Measurements from ENCODE around the gene TIPARP. TPM values are rescaled to one million over a fixed set of nuclear protein-coding genes. Genes with fewer than 3 reads are reported as not detected.
"Not testable (repeated sequence)": the region's sequence is repeated elsewhere in the genome, so short reads cannot be mapped to it uniquely, and the experiment has no call there.

TIPARP gene
- total and polyA plus RNA-seq, 2 of the 13 experiments (the other 11 are each of a cell fraction or from before 2014, with no cell fraction given) = 7.3 to 19.7 TPM

DNA sequence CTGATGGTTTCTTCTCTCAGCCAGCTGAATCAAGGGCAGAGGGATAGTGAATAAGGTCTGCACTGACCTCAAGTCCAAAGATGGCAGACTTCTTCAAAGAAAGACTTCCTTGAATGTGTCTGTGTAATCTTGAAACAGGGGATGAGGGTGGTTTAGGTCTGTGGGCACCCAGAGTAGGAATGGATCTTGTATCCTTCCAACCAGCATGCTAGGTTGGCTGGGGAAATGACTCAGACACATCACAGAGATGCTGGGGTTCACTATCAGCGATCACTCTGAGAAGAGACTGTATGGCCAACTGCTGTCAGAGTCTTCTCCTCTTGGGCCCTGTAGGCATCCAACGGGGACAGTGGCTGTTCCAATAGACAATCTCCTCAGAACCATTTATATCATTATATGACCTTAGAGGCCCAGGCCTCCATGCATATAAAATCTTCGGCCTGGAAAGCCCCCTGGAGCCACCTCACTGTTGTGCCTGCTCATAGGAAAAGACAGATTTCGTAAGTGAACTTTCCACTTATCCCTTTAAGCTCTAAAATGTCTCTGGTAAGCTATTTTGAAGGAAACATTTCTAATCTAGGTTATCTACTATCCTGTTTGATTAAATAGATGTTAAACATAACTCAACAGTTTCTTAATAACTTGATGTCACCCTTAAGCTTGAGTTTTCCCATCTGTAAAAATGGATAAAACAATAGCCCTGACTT, 58.5 kb downstream of the TIPARP start (continued):
- TF ChIP-seq, protein P1, sequence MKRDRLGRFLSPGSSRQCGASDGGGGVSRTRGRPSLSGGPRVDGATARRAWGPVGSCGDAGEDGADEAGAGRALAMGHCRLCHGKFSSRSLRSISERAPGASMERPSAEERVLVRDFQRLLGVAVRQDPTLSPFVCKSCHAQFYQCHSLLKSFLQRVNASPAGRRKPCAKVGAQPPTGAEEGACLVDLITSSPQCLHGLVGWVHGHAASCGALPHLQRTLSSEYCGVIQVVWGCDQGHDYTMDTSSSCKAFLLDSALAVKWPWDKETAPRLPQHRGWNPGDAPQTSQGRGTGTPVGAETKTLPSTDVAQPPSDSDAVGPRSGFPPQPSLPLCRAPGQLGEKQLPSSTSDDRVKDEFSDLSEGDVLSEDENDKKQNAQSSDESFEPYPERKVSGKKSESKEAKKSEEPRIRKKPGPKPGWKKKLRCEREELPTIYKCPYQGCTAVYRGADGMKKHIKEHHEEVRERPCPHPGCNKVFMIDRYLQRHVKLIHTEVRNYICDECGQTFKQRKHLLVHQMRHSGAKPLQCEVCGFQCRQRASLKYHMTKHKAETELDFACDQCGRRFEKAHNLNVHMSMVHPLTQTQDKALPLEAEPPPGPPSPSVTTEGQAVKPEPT (CRISPR knock-in tag; IDR thresholded peaks at IDR 0.05; ENCODE audit: low read depth) = no peak
- TF ChIP-seq CBX1 (IDR thresholded peaks at IDR 0.05; ENCODE audit: low read depth) (no peak), ZNF33A (CRISPR knock-in tag; IDR thresholded peaks at IDR 0.05; ENCODE audit: borderline replicate concordance) (no peak), TEAD2 (CRISPR knock-in tag; IDR thresholded peaks at IDR 0.05) (no peak), U2AF2 (IDR thresholded peaks at IDR 0.05; ENCODE audit: low read depth, low read length) (no peak), EEA1 (CRISPR knock-in tag; IDR thresholded peaks at IDR 0.05; ENCODE audit: borderline replicate concordance) (no peak)

DNA sequence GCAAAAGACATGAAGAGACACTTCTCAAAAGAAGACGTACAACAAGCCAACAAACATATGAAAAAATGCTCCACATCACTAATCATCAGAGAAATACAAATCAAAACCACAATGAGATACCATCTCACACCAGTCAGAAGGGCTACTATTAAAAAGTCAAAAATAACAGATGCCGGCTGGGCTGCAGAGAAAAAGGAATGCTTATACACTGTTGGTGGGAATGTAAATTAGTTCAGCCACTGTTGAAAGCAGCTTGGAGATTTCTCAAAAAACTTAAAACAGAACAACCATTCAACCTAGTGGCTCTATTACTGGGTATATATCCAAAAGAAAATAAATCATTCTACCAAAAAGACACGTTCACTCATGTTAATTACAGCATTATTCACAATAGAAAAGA, 60.3 kb downstream of the TIPARP start:
- CTCF ChIA-PET (ENCODE audit: low intra/inter-chr PET ratio, low total read pairs); H4K20me1 ChIP-seq (ENCODE audit: insufficient read depth, low read length); ATAC-seq; FAIRE-seq; BruUV-seq (replicated peaks); POLR2A ChIA-PET; DNase-seq (ENCODE audit: low spot score); H3K79me2 ChIP-seq (ENCODE audit: insufficient read depth, low read length); H3K27me3 ChIP-seq (ENCODE audit: control insufficient read depth in 1 of 2, insufficient read depth in 2 of 2, low read length in 2 of 2); H3K27ac ChIP-seq (ENCODE audit: extremely low read length, insufficient read depth, low read length); in situ Hi-C loops (cut with HindIII; ENCODE audit: extremely low pct_ligation_motif_present, low pct_unique_long_range_greater_than_20kb); H3K9me3 ChIP-seq (ENCODE audit: low read length); H3K4me2 ChIP-seq (ENCODE audit: low read depth, low read length); H3K36me3 ChIP-seq (replicated peaks in 1 of 2; ENCODE audit: control insufficient read depth in 1 of 2, insufficient read depth in 2 of 2, low read length in 2 of 2); intact Hi-C loops (cut with micrococcal nuclease; ENCODE audit: unreplicated experiment); H2AFZ ChIP-seq (ENCODE audit: low read length); H3K4me3 ChIP-seq (replicated peaks in 1 of 3; ENCODE audit: insufficient read depth in 1 of 3, low read depth in 2 of 3, low read length in 3 of 3); H3K9ac ChIP-seq (ENCODE audit: insufficient read depth, low read depth, low read length): not testable (repeated sequence)
- H3K4me1 ChIP-seq (ENCODE audit: insufficient read depth, low read length) = peaks cover 36% of the 10 kb centered on the region
- WGBS (ENCODE audit: low lambda C conversion rate) = 22% methylated on average over 3 of the region's 3 CpGs
